SK-N-SH treated with all-trans-retinoic acid at 6 μM for 48 hours (cell line): ENCODE results near the gene MEF2C.

Experiments
- ATAC-seq: fragments of 200-7000 bp; cut with Tn5 transposase; 3 replicates; pipeline ENCODE4 v1.9.1; 2020; ENCODE audit warnings: mild to moderate bottlenecking, moderate library complexity
- ARNTL ChIP-seq: fragments of 450-650 bp; formaldehyde crosslinking; IDR thresholded peaks from 2 replicates; pipeline ENCODE4 v1.5.0; 2020; ENCODE audit warnings: low read depth, mild to moderate bottlenecking, moderate library complexity, borderline replicate concordance
- BACH2 ChIP-seq: fragments of 250-450 bp; sonication (Bioruptor Pico); IDR thresholded peaks from 2 replicates; pipeline ENCODE4 v1.9.0; 2021; ENCODE audit warnings: mild to moderate bottlenecking, borderline replicate concordance
- CSDC2 ChIP-seq: fragments of 250-450 bp; sonication (Bioruptor Pico); IDR thresholded peaks from 2 replicates; pipeline ENCODE4 v1.5.0; 2020; ENCODE audit warnings: mild to moderate bottlenecking, moderate library complexity
- ESRRG ChIP-seq: fragments of 250-450 bp; sonication (Bioruptor Pico); IDR thresholded peaks from 2 replicates; pipeline ENCODE4 v1.6.1; 2021; ENCODE audit warnings: mild to moderate bottlenecking
- GLIS3 ChIP-seq: fragments of 250-450 bp; sonication (Bioruptor Pico); IDR thresholded peaks from 2 replicates; pipeline ENCODE4 v1.5.0; 2020; ENCODE audit warnings: mild to moderate bottlenecking, moderate library complexity
- PPARA ChIP-seq: fragments of 250-450 bp; sonication (Bioruptor Pico); IDR thresholded peaks from 2 replicates; pipeline ENCODE4 v1.5.0; 2020; ENCODE audit warnings: mild to moderate bottlenecking, borderline replicate concordance
- RARB ChIP-seq: fragments of 250-450 bp; sonication (Bioruptor Pico); IDR thresholded peaks from 2 replicates; pipeline ENCODE4 v1.8.0; 2021; ENCODE audit warnings: mild to moderate bottlenecking, moderate library complexity
- SNAI2 ChIP-seq: fragments of 250-450 bp; sonication (Bioruptor Pico); IDR thresholded peaks from 2 replicates; pipeline ENCODE4 v1.5.0; 2020; ENCODE audit warnings: mild to moderate bottlenecking, moderate library complexity
- TCF4 ChIP-seq: fragments of 250-450 bp; sonication (Bioruptor Pico); IDR thresholded peaks from 2 replicates; pipeline ENCODE4 v1.8.0; 2021; ENCODE audit warnings: mild to moderate bottlenecking, moderate library complexity, borderline replicate concordance
- TOX ChIP-seq: fragments of 250-450 bp; sonication (Bioruptor Pico); IDR thresholded peaks from 2 replicates; pipeline ENCODE4 v1.8.0; 2021; ENCODE audit warnings: mild to moderate bottlenecking, moderate library complexity, borderline replicate concordance
- ZC3H10 ChIP-seq: fragments of 250-450 bp; sonication (Bioruptor Pico); IDR thresholded peaks from 2 replicates; pipeline ENCODE4 v1.5.1; 2021; ENCODE audit warnings: mild to moderate bottlenecking, moderate library complexity
- ZFP30 ChIP-seq: fragments of 450-650 bp; formaldehyde crosslinking; IDR thresholded peaks from 2 replicates; pipeline ENCODE4 v1.5.0; 2022; ENCODE audit warnings: mild to moderate bottlenecking, moderate library complexity
- ZNF565 ChIP-seq: fragments of 450-650 bp; formaldehyde crosslinking; conservative IDR thresholded peaks from 2 replicates; pipeline ENCODE4 v1.5.0; 2020; ENCODE audit warnings: low read depth, mild to moderate bottlenecking, moderate library complexity
- ZNF70 ChIP-seq: fragments of 450-650 bp; formaldehyde crosslinking; IDR thresholded peaks from 2 replicates; pipeline ENCODE4 v1.5.0; 2020; ENCODE audit warnings: mild to moderate bottlenecking, moderate library complexity
- TF ChIP-seq, protein P1 (sequence below): fragments of 250-450 bp; sonication (Bioruptor Pico); IDR thresholded peaks from 2 replicates; pipeline ENCODE4 v1.8.0; 2020; ENCODE audit warnings: mild to moderate bottlenecking, moderate library complexity, borderline replicate concordance
- TF ChIP-seq, protein P2 (sequence below): fragments of 250-450 bp; sonication (Bioruptor Pico); IDR thresholded peaks from 2 replicates; pipeline ENCODE4 v1.5.0; 2020; ENCODE audit warnings: mild to moderate bottlenecking, moderate library complexity
- TF ChIP-seq, protein P3 (sequence below): fragments of 250-450 bp; sonication (Bioruptor Pico); IDR thresholded peaks from 2 replicates; pipeline ENCODE4 v1.5.1; 2021; ENCODE audit warnings: mild to moderate bottlenecking, moderate library complexity
- TF ChIP-seq, protein P4 (sequence below): fragments of 250-450 bp; sonication (Bioruptor Pico); IDR thresholded peaks from 2 replicates; pipeline ENCODE4 v1.5.1; 2020; ENCODE audit warnings: low read depth, mild to moderate bottlenecking, moderate library complexity
- TF ChIP-seq, protein P5 (sequence below): fragments of 250-450 bp; sonication (Bioruptor Pico); IDR thresholded peaks from 2 replicates; pipeline ENCODE4 v1.8.0; 2021; ENCODE audit warnings: low read depth, mild to moderate bottlenecking, moderate library complexity, borderline replicate concordance

Gene MEF2C

DNA sequence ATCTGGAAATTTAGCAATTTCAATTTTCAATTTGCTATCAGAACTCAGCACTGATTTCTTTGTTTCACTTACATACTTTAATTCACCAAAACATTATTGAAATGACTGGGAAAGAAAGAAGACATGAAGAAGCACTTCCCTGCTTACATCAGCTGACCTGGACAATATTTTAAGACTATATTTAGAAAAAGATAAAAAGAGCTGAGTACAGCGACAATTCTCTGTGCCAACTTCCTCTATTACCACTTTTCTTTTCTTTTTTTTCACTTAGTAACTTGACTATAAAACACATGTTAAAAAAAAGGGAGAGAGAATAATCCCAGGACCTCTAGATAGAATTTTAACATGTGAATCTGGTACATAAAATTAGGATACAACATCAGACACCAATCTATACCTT, 35.6 kb downstream of the MEF2C start (continued):
- TF ChIP-seq TCF4 (CRISPR knock-in tag), result no peak
- no peak for TF ChIP-seq RARB (CRISPR knock-in tag)
- TF ChIP-seq, all 23 proteins: peak for 0

DNA sequence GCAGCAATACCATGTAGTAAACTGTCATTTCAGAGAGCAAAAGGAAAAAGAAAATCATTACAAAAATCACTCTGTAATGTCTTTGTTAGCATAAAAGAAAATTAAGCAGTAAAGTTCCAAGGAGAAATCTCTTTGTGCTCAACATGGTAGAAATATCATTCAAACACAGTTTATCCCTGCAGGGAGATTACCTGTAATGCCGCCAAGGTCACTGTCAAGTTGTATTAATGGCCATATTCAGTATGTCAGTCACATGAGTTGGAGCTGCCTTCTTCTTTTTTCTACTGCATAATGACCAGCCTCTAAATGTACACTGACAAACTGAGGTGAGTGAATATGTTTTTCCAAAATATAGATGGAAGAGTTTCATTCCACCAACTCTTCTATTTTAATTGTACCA, 36.5 kb downstream of the MEF2C start:
- ATAC-seq, result no peak
- TF ChIP-seq ZNF565 (CRISPR knock-in tag) (no peak), GLIS3 (CRISPR knock-in tag) (no peak), ZC3H10 (no peak)
- TF ChIP-seq, protein P1, sequence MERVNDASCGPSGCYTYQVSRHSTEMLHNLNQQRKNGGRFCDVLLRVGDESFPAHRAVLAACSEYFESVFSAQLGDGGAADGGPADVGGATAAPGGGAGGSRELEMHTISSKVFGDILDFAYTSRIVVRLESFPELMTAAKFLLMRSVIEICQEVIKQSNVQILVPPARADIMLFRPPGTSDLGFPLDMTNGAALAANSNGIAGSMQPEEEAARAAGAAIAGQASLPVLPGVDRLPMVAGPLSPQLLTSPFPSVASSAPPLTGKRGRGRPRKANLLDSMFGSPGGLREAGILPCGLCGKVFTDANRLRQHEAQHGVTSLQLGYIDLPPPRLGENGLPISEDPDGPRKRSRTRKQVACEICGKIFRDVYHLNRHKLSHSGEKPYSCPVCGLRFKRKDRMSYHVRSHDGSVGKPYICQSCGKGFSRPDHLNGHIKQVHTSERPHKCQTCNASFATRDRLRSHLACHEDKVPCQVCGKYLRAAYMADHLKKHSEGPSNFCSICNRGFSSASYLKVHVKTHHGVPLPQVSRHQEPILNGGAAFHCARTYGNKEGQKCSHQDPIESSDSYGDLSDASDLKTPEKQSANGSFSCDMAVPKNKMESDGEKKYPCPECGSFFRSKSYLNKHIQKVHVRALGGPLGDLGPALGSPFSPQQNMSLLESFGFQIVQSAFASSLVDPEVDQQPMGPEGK (CRISPR knock-in tag), result no peak
- TF ChIP-seq, protein P2, sequence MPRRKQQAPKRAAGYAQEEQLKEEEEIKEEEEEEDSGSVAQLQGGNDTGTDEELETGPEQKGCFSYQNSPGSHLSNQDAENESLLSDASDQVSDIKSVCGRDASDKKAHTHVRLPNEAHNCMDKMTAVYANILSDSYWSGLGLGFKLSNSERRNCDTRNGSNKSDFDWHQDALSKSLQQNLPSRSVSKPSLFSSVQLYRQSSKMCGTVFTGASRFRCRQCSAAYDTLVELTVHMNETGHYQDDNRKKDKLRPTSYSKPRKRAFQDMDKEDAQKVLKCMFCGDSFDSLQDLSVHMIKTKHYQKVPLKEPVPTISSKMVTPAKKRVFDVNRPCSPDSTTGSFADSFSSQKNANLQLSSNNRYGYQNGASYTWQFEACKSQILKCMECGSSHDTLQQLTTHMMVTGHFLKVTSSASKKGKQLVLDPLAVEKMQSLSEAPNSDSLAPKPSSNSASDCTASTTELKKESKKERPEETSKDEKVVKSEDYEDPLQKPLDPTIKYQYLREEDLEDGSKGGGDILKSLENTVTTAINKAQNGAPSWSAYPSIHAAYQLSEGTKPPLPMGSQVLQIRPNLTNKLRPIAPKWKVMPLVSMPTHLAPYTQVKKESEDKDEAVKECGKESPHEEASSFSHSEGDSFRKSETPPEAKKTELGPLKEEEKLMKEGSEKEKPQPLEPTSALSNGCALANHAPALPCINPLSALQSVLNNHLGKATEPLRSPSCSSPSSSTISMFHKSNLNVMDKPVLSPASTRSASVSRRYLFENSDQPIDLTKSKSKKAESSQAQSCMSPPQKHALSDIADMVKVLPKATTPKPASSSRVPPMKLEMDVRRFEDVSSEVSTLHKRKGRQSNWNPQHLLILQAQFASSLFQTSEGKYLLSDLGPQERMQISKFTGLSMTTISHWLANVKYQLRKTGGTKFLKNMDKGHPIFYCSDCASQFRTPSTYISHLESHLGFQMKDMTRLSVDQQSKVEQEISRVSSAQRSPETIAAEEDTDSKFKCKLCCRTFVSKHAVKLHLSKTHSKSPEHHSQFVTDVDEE (CRISPR knock-in tag), result no peak

DNA sequence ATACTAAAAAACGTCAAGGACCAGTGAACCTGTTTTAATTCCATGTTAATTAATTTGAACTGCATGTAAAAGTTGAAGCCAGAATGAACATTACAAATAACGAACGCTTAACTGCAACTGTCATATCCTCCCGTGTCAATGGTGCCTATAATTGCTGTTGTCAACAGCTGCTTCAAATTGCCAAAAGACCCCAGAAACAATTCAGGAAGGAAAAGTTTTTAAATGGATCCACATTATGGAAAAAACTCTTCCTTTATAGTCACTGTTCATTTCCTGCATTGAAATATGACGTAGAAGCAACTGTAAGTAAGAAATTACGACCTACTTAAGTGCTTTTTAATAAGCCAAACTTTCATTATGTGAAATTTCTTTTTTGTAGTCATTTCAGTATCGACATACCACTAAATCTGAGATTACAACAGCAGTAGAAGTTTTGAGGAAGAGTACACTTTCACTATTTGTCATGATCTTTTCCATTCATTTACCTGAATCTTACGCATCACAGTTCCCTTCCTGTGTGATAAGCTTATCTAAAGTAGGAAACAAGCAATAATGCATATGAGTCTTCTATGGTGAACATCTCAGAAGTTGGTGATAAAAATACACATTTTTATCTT, 37.8 kb downstream of the MEF2C start:
- TF ChIP-seq ZNF70 (CRISPR knock-in tag) (no peak), TOX (CRISPR knock-in tag) (no peak), ZFP30 (CRISPR knock-in tag) (no peak)
- TF ChIP-seq, all 23 proteins: peak for 0

DNA sequence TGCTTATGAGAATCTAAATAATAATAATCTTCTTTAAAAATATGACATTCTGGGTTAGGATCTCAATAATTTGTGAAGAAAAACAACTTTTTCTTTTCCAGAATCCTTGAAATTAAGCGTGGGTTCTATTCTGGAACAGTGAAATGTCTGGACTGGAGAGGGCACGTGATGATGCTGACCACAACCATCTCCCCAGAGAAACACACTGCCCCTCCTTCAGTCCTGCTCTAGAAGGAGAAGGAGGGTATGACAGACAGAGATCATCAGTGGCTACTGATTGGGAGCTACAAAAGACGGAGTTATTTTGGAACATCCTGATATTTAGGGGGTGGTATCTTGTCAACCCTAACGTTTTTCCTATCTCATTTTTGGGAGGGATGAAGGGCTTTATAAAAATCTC, 40.2 kb downstream of the MEF2C start:
- ATAC-seq, result no peak
- TF ChIP-seq ZC3H10, result no peak
- TF ChIP-seq ESRRG (CRISPR knock-in tag), result no peak
- TF ChIP-seq, protein P1 (CRISPR knock-in tag), result no peak
- no peak for TF ChIP-seq PPARA (CRISPR knock-in tag)
- TF ChIP-seq ZNF565 (CRISPR knock-in tag), result no peak
- TF ChIP-seq, protein P3, sequence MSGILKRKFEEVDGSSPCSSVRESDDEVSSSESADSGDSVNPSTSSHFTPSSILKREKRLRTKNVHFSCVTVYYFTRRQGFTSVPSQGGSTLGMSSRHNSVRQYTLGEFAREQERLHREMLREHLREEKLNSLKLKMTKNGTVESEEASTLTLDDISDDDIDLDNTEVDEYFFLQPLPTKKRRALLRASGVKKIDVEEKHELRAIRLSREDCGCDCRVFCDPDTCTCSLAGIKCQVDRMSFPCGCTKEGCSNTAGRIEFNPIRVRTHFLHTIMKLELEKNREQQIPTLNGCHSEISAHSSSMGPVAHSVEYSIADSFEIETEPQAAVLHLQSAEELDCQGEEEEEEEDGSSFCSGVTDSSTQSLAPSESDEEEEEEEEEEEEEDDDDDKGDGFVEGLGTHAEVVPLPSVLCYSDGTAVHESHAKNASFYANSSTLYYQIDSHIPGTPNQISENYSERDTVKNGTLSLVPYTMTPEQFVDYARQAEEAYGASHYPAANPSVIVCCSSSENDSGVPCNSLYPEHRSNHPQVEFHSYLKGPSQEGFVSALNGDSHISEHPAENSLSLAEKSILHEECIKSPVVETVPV, result no peak
- TF ChIP-seq, protein P2 (CRISPR knock-in tag), result no peak
- TF ChIP-seq ZFP30 (CRISPR knock-in tag), result no peak
- TF ChIP-seq RARB (CRISPR knock-in tag), result no peak
- TF ChIP-seq SNAI2 (CRISPR knock-in tag), result no peak
- TF ChIP-seq BACH2 (CRISPR knock-in tag), result no peak
- TF ChIP-seq ZNF70 (CRISPR knock-in tag), result no peak
- no peak for TF ChIP-seq TOX (CRISPR knock-in tag)
- no peak for TF ChIP-seq ARNTL (CRISPR knock-in tag)
- TF ChIP-seq CSDC2 (CRISPR knock-in tag), result no peak
- TF ChIP-seq, protein P4, sequence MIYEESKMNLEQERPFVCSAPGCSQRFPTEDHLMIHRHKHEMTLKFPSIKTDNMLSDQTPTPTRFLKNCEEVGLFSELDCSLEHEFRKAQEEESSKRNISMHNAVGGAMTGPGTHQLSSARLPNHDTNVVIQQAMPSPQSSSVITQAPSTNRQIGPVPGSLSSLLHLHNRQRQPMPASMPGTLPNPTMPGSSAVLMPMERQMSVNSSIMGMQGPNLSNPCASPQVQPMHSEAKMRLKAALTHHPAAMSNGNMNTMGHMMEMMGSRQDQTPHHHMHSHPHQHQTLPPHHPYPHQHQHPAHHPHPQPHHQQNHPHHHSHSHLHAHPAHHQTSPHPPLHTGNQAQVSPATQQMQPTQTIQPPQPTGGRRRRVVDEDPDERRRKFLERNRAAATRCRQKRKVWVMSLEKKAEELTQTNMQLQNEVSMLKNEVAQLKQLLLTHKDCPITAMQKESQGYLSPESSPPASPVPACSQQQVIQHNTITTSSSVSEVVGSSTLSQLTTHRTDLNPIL (CRISPR knock-in tag), result no peak
- TF ChIP-seq, protein P5, sequence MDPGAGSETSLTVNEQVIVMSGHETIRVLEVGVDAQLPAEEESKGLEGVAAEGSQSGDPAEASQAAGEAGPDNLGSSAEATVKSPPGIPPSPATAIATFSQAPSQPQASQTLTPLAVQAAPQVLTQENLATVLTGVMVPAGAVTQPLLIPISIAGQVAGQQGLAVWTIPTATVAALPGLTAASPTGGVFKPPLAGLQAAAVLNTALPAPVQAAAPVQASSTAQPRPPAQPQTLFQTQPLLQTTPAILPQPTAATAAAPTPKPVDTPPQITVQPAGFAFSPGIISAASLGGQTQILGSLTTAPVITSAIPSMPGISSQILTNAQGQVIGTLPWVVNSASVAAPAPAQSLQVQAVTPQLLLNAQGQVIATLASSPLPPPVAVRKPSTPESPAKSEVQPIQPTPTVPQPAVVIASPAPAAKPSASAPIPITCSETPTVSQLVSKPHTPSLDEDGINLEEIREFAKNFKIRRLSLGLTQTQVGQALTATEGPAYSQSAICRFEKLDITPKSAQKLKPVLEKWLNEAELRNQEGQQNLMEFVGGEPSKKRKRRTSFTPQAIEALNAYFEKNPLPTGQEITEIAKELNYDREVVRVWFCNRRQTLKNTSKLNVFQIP (CRISPR knock-in tag), result no peak

More for the DNA sequence above, 37.8 kb downstream of the MEF2C start:
- ATAC-seq, result no peak
